Immature natural killer cell (primary cell): Measurements from ENCODE around the gene DPYSL4. TPM values are rescaled to one million over a fixed set of nuclear protein-coding genes. Genes with fewer than 3 reads are reported as not detected.
"Not testable (repeated sequence)": the region's sequence is repeated elsewhere in the genome, so short reads cannot be mapped to it uniquely, and the experiment has no call there.

Experiments
- DNase-seq, 3 donors: peaks; one replicate each; pipeline ENCODE4 v3.0.0; 2022; ENCODE audit warnings: mixed read lengths in 1 of 3
- H3K27ac Mint-ChIP-seq, 6 donors: one replicate each; pipeline ENCODE4 v1.8.0; 2020; ENCODE audit warnings: mixed read lengths in 6 of 6, mild to moderate bottlenecking in 5 of 6, inconsistent platforms in 4 of 6, moderate library complexity in 3 of 6
- H3K27me3 Mint-ChIP-seq, 3 donors: one replicate each; pipeline ENCODE4 v1.8.0; 2020 to 2021; ENCODE audit warnings: low read depth in 3 of 3, mild to moderate bottlenecking in 3 of 3, mixed read lengths in 3 of 3, moderate library complexity in 3 of 3, inconsistent platforms in 1 of 3
- H3K36me3 Mint-ChIP-seq, 3 donors: one replicate each; pipeline ENCODE4 v1.8.0; 2020; ENCODE audit warnings: mixed read lengths in 3 of 3, inconsistent platforms in 2 of 3, mild to moderate bottlenecking in 2 of 3
- H3K4me1 Mint-ChIP-seq, 2 donors: one replicate each; pipeline ENCODE4 v1.8.0; 2020; ENCODE audit warnings: inconsistent platforms in 2 of 2, mild to moderate bottlenecking in 2 of 2, mixed read lengths in 2 of 2, moderate library complexity in 1 of 2
- H3K4me3 Mint-ChIP-seq, 5 donors: one replicate each; pipeline ENCODE4 v1.8.0; 2020; ENCODE audit warnings: mild to moderate bottlenecking in 5 of 5, mixed read lengths in 5 of 5, inconsistent platforms in 3 of 5, moderate library complexity in 3 of 5
- H3K9me3 Mint-ChIP-seq, 6 donors: one replicate each; pipeline ENCODE4 v1.8.0; 2020; ENCODE audit warnings: mild to moderate bottlenecking in 6 of 6, mixed read lengths in 6 of 6, inconsistent platforms in 4 of 6, moderate library complexity in 3 of 6
- polyA plus RNA-seq, 3 donors: library from polyadenylated mRNA; unstranded; fragments of 300-500 nt; fragmentation: Illumina TruSeq; gene quantifications; one replicate each; pipeline ENCODE4 v1.2.3, GENCODE V29; 2021

Gene DPYSL4
- polyA plus RNA-seq, 3 donors from 2014 or later = not detected

DNA sequence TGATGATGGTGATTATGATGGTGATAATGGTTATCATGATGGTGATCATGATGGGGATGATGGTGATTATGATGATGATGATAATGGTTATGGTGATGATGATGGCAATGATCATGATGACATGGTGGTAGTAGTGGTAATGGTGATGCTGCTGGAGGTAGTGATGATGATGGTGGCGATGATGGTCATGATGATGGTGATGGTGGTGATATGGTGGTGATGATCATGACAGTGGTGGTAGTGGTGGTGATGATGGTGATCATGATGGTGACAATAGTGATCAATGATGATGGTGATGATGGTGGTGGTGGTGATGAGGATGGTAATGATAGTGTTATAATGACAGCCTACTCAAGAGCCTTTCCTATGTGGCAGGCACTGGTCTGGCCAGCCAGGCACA lies 31.8 kb upstream of the DPYSL4 start:
- Mint-ChIP-seq H3K4me3 (no peak overlapping the region), H3K27me3 (peaks cover 13 to 22% (median 20%) of the 10 kb centered on the region in 3 donors), H3K9me3 (peaks cover 0 to 12% (median 6%) of the 10 kb centered on the region in 6 donors), H3K27ac (no peak overlapping the region), H3K36me3 (peaks cover 0 to 5% (median 0%) of the 10 kb centered on the region in 3 donors), H3K4me1 (peaks cover 21 to 23% of the 10 kb centered on the region in 2 donors)
- no peak for DNase-seq

GRCh38 chr10:132155723-132156381 lies 30.9 kb upstream of the DPYSL4 start:
- Mint-ChIP-seq H3K36me3 (peaks cover 0 to 6% (median 0%) of the 10 kb centered on the region in 3 donors), H3K4me1 (peaks cover 21 to 25% of the 10 kb centered on the region in 2 donors), H3K27ac (peak overlapping the region in 1 of 6 donors; percentile 52), H3K9me3 (peaks cover 0 to 12% (median 6%) of the 10 kb centered on the region in 6 donors), H3K4me3 (no peak overlapping the region), H3K27me3 (peaks cover 13 to 23% (median 20%) of the 10 kb centered on the region in 3 donors)
- DNase-seq = no peak

DNA sequence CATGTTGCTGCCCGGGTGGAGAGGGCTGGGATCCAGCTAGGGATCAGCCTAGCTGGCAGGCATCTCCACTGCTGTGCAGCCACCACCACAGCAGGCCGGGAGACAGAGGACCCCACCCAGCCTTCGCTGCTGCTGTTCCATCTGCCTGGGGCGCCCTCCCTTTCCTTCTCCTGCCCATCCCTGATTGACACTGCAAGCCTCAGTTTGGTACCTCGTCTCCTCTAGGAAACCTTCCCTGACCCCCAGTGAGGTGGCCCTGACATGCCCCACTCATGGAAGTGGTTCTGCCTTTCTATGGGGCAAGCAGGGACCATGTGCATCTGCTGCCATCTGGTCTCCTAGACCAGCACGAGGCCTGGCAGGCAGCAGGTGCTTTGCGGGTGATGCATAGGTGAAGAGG lies 30.4 kb upstream of the DPYSL4 start:
- no peak for DNase-seq
- peaks cover 0 to 12% (median 6%) of the 10 kb centered on the region in 6 donors for H3K9me3 Mint-ChIP-seq
- H3K27ac Mint-ChIP-seq = peak overlapping the region in 4 of 6 donors; percentile 9 to 79 (median 64)
- no peak overlapping the region for H3K4me3 Mint-ChIP-seq
- H3K36me3 Mint-ChIP-seq = peaks cover 0 to 9% (median 0%) of the 10 kb centered on the region in 3 donors
- peaks cover 22 to 29% of the 10 kb centered on the region in 2 donors for H3K4me1 Mint-ChIP-seq
- peaks cover 17 to 28% (median 22%) of the 10 kb centered on the region in 3 donors for H3K27me3 Mint-ChIP-seq

DNA sequence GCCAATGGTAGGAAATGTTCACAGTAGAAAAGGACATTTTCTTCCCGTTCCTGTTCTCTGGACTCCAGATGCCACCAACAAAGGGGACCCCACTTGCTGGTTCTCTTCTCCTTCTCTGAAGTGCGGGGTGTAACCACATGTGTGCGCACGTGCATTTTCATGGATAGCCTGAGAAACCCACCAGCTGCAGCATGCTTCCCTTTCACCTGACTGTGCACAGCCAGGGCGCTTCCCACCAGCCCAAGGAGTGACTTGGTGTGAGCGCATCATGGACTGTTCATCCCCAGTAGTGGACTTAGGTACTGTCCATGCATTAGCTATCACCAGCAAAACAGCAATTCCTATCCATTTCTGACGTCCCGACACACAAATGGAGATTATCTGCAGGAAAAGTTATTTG lies 29.6 kb upstream of the DPYSL4 start:
- Mint-ChIP-seq H3K36me3 (peaks cover 0 to 12% (median 0%) of the 10 kb centered on the region in 3 donors), H3K9me3 (peaks cover 3 to 17% (median 7%) of the 10 kb centered on the region in 6 donors), H3K4me3 (no peak overlapping the region), H3K4me1 (peaks cover 28 to 35% of the 10 kb centered on the region in 2 donors), H3K27me3 (peaks cover 22 to 33% (median 27%) of the 10 kb centered on the region in 3 donors), H3K27ac (peak overlapping the region in 4 of 6 donors; percentile 22 to 92 (median 62))
- DNase-seq = no peak

- Mint-ChIP-seq H3K27ac (peak overlapping the region; percentile 89 to 95 (median 92)), H3K4me1 (peaks cover 33 to 43% of the 10 kb centered on the region in 2 donors), H3K27me3 (peaks cover 25 to 36% (median 27%) of the 10 kb centered on the region in 3 donors), H3K36me3 (peaks cover 0 to 12% (median 0%) of the 10 kb centered on the region in 3 donors), H3K9me3 (peaks cover 3 to 18% (median 7%) of the 10 kb centered on the region in 6 donors), H3K4me3 (peak overlapping the region in 3 of 5 donors; percentile 35 to 44 (median 42))
- DNase-seq = peak; percentile 49 to 67 (median 59)
Observed at GRCh38 chr10:132158122-132158741, 28.5 kb upstream of the DPYSL4 start.

DNA sequence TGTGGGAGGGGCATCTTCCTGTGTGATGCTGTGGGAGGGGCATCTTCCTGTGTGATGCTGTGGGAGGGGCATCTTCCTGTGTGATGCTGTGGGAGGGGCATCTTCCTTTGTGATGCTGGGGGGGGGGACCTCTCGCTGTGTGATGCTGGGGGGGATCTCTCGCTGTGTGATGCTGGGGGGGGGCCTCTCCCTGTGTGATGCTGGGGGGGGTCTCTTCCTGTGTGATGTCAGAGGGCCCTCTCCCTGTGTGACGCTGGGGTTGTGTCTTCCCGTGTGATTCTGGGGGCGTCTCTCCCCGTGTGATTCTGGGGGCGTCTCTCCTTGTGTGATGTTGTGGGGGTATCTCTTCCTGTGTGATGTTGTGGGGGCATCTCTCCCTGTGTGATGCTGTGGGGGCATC lies 27.9 kb upstream of the DPYSL4 start:
- Mint-ChIP-seq H3K27ac (peak overlapping the region; percentile 92 to 99 (median 98)), H3K36me3 (peaks cover 0 to 12% (median 0%) of the 10 kb centered on the region in 3 donors), H3K9me3 (peaks cover 3 to 18% (median 7%) of the 10 kb centered on the region in 6 donors), H3K27me3 (peaks cover 25 to 39% (median 27%) of the 10 kb centered on the region in 3 donors), H3K4me3 (peak overlapping the region in 4 of 5 donors; percentile 26 to 64 (median 46)), H3K4me1 (peaks cover 36 to 43% of the 10 kb centered on the region in 2 donors)
- peak; percentile 27 to 36 (median 28) for DNase-seq

DNA sequence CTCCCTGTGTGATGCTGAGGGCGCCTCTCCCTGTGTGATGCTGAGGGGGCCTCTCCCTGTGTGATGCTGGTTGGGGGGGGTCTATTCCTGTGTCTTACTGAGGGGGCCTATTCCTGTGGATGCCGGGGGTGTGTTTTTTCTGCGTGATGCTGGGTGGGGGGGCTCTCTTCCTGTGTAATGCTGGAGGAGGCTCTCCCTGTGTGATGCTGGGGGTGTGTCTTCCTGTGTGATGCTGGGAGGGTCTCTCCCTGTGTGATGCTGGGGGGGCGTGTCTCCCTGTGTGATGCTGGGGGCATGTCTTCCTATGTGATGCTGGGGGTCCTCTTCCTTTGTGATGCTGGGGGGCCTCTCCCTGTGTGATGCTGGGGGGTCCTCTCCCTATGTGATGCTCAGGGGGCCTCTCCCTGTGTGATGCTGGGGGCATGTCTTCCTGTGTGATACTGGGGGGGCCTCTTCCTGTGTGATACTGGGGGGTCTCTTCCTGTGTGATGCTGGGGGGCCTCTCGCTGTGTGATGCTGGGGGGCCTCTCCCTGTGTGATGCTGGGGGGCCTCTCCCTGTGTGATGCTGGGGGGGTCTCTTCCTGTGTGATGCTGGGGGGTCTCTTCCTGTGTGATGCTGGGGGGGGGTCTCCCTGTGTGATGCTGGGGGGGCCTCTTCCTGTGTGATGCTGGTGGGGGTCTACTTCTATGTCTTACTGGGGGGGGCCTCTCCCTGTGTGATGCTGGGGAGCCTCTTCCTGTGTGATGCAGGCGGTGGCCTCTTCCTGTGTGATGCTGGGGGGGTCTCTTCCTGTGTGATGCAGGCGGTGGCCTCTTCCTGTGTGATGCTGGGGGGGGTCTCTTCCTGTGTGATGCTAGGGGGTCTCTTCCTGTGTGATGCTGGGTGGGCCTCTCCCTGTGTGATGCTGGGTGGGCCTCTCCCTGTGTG lies 27.2 kb upstream of the DPYSL4 start:
- Mint-ChIP-seq H3K4me3 (peak overlapping the region; percentile 23 to 68 (median 30)), H3K4me1 (peaks cover 40 to 43% of the 10 kb centered on the region in 2 donors), H3K27me3 (peaks cover 25 to 39% (median 27%) of the 10 kb centered on the region in 3 donors), H3K36me3 (peaks cover 0 to 12% (median 0%) of the 10 kb centered on the region in 3 donors), H3K9me3 (peaks cover 3 to 18% (median 7%) of the 10 kb centered on the region in 6 donors), H3K27ac (peak overlapping the region; percentile 92 to 99 (median 98))
- DNase-seq = peak; percentile 44 to 67 (median 50)

DNA sequence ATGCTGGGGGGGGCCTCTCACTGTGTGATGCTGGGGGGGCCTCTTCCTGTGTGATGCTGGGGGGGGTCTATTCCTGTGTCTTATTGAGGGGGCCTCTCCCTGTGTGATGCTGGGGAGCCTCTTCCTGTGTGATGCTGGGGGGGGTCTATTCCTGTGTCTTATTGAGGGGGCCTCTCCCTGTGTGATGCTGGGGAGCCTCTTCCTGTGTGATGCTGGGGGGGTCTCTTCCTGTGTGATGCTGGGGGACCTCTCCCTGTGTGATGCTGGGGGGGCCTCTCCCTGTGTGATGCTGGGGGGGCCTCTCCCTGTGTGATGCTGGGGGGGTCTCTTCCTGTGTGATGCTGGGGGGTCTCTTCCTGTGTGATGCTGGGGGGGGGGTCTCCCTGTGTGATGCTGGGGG lies 26.5 kb upstream of the DPYSL4 start:
- H3K4me3 Mint-ChIP-seq = not testable (repeated sequence)
- Mint-ChIP-seq H3K9me3 (peaks cover 3 to 18% (median 7%) of the 10 kb centered on the region in 6 donors), H3K4me1 (peaks cover 40 to 43% of the 10 kb centered on the region in 2 donors), H3K27me3 (peaks cover 25 to 39% (median 27%) of the 10 kb centered on the region in 3 donors), H3K27ac (peak overlapping the region in 5 of 6 donors; percentile 92 to 99 (median 97)), H3K36me3 (peaks cover 0 to 12% (median 0%) of the 10 kb centered on the region in 3 donors)
- peak in 2 of 3 donors; percentile 30 to 37 for DNase-seq

DNA sequence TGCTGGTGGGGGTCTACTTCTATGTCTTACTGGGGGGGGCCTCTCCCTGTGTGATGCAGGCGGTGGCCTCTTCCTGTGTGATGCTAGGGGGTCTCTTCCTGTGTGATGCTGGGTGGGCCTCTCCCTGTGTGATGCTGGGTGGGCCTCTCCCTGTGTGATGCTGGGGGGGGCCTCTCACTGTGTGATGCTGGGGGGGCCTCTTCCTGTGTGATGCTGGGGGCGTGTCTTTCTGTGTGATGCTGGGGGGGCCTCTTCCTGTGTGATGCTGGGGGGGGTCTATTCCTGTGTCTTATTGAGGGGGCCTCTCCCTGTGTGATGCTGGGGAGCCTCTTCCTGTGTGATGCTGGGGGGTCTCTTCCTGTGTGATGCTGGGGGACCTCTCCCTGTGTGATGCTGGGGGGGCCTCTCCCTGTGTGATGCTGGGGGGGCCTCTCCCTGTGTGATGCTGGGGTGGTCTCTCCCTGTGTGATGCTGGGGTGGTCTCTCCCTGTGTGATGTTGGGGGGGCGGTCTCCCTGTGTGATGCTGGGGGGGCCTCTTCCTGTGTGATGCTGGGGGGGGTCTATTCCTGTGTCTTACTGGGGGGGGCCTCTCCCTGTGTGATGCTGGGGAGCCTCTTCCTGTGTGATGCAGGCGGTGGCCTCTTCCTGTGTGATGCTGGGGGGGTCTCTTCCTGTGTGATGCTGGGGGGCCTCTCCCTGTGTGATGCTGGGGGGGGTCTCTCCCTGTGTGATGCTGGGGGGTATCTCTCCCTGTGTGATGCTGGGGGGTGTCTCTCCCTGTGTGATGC lies 25.7 kb upstream of the DPYSL4 start:
- Mint-ChIP-seq H3K4me1 (peaks cover 40 to 43% of the 10 kb centered on the region in 2 donors), H3K27me3 (peaks cover 25 to 39% (median 27%) of the 10 kb centered on the region in 3 donors), H3K27ac (peak overlapping the region; percentile 78 to 98 (median 84)), H3K36me3 (peaks cover 0 to 12% (median 0%) of the 10 kb centered on the region in 3 donors), H3K4me3 (peak overlapping the region in 1 of 5 donors; percentile 64), H3K9me3 (peaks cover 3 to 18% (median 7%) of the 10 kb centered on the region in 6 donors)
- DNase-seq = peak; percentile 30 to 58 (median 38)

- H3K36me3 Mint-ChIP-seq = peaks cover 0 to 12% (median 0%) of the 10 kb centered on the region in 3 donors
- H3K9me3 Mint-ChIP-seq = peaks cover 3 to 18% (median 7%) of the 10 kb centered on the region in 6 donors
- H3K4me1 Mint-ChIP-seq = peaks cover 39 to 43% of the 10 kb centered on the region in 2 donors
- peak overlapping the region; percentile 66 to 83 (median 76) for H3K4me3 Mint-ChIP-seq
- peaks cover 23 to 39% (median 27%) of the 10 kb centered on the region in 3 donors for H3K27me3 Mint-ChIP-seq
- peak overlapping the region; percentile 94 to 99 (median 97) for H3K27ac Mint-ChIP-seq
- peak; percentile 22 to 43 (median 24) for DNase-seq
Observed at GRCh38 chr10:132162021-132162531, 24.7 kb upstream of the DPYSL4 start.

DNA sequence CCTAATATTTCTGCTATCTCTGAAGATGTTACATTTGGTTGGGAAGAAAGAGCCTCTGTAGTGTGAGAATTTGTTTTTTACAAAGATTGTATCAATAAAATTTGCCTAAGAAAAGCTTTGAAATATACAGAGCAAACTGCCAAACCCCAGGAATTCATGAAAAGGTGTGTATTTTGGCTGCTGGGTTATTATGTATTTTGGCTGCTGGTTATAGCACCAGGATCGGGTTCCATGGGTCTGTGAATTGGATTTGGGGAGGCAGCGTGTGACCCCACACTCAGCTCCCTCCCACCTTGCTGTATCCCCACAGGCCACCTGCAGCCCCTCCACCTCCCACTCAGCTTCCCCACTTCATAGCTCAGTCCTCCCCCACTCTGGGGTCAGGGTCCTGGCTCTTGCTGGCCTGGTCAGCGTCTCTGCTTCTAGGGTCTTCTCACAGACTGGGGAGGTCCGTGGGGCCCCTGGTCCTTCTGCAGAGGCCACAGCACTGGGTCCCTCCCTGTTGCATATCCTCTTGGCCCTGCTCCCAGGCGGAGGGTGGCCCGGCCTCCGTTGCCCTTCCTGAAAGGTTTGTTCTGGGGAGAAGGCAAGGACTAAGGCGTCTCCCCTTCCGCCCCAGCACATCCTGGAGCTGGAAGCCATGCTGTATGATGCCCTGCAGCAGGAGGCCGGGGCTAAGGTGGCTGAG lies 24.0 kb upstream of the DPYSL4 start:
- H3K27me3 Mint-ChIP-seq = peaks cover 23 to 37% (median 27%) of the 10 kb centered on the region in 3 donors
- DNase-seq = no peak
- H3K4me3 Mint-ChIP-seq = peak overlapping the region in 4 of 5 donors; percentile 66 to 81 (median 74)
- peaks cover 3 to 18% (median 7%) of the 10 kb centered on the region in 6 donors for H3K9me3 Mint-ChIP-seq
- H3K27ac Mint-ChIP-seq = peak overlapping the region; percentile 94 to 99 (median 97)
- peaks cover 0 to 12% (median 0%) of the 10 kb centered on the region in 3 donors for H3K36me3 Mint-ChIP-seq
- peaks cover 35 to 39% of the 10 kb centered on the region in 2 donors for H3K4me1 Mint-ChIP-seq
